ENCODE measurements around the gene FBXW5. TPM values are rescaled to one million over a fixed set of nuclear protein-coding genes. Genes with fewer than 3 reads are reported as not detected.

Gene FBXW5
- total RNA-seq, 1 experiment from 2014 or later, result 56.2 TPM

DNA sequence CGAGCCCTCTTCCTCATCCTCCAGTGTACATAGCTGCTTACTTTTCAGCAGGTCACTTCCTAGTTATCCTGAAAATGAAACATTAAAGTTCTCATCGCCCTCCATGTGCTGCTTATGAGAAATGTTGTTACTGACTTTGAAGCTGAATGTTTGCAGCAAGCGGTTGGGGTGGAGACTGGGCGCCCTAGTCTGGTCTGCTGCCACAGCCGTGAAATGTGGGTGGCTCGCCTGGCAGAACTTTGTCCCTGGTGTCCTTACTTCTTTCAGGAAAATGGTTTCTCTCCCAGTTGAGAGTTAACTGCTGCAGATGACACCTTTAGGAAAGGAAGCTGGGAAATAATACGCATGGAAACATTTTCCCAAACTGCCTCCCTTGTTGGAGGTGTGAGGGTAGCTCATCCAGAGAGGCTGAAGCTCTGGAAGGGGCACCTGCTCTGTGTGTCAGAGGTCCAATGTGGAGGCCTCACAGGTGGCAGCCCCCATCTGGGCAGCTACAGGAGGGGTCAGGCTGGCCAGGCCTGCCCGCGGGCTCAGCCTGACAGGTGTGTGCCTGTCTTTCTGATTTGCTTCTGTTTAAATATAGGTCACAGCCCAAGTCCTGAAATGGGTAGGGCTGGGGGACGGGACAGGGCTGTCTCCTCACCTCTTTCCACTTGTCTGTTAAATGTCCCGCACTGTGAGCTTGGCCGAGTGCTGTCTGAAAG lies 34.2 kb downstream of the FBXW5 start:
- no peak for DNase-seq (ENCODE audit: low spot score)

DNA sequence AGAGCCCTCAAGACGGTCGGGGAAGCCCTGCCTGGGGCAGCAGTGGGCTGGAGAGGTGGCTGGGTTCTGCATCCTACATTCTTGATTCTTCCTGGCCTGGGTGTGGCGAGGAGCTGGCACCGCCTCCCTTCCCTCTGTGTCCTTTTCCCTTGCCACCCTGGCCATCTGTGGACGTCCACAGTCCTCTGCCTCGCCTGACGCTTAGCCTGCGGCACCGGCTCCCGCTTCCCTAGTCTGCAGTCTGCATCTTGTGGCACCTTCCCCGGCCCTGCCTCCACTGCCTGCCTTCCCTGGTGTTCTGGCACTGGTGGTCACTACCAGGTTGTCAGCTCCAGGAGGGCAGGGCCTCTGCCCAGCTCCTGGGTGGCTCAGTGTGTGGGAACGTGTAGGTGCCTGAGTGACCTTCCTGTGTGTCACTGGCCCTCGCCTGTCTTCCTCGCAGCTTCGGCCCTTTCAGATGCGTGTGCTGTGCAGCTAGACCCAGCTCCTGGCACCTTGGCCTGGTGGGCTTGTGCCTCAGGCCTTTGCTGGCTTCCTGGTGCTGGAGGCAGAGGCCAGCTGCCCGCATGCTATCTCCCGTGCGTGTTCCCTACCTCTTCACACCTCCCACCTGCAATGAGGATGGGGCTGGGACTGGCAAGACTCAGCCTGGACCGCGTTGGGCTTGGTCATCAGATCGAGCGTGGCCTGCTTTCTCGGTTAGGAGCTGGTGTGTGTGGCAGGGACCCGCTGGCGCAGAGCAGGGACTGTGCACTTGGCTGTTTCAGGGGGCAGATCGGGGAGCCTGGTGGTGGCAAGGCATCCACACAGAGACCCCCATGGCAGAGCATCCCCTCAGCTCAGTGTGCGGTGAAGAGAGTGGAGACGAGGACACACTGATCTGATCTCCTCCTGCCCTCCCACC lies 37.3 kb downstream of the FBXW5 start:
- DNase-seq (ENCODE audit: low spot score), result no peak

DNA sequence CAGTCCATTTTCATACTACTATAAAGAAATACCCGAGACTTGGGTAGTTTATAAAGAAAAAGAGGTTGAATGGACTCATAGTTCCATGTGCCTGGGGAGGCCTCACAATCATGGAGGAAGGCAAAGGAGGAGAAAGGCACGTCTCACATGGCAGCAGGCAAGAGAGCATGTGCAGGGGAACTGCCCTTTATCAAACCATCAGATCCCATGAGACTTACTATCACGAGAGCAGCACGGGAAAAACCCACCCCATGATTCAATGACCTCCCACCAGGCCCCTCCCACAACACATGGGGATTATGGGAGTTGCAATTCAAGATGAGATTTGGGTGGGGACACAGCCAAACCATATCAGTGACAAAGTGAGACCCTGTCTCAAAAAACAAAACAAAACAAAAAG lies 38.3 kb downstream of the FBXW5 start:
- no peak for DNase-seq (ENCODE audit: low spot score)

DNA sequence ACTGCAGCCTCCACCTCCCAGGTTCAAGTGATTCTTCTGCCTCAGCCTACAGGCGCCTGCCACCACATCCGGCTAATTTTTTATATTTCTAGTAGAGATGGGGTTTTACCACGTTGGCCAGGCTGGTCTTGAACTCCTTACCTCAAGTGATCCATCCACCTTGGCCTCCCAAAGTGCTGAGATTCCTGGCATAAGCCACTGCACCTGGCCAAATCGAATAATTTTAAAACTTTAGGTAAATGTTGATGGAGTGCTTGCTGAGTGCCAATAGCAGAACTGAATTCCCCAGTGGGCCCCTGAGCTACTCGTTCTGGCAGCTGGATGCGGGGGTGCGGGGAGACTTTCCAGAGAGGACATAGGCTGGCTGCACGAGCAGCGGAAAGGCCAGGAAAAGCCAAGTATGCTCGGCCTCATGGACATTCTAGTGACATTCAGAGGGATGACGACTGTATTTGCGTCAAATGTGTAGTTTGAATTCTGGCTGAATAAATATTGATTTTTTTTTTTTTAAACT lies 41.4 kb downstream of the FBXW5 start:
- no peak for DNase-seq (ENCODE audit: low spot score)

DNA sequence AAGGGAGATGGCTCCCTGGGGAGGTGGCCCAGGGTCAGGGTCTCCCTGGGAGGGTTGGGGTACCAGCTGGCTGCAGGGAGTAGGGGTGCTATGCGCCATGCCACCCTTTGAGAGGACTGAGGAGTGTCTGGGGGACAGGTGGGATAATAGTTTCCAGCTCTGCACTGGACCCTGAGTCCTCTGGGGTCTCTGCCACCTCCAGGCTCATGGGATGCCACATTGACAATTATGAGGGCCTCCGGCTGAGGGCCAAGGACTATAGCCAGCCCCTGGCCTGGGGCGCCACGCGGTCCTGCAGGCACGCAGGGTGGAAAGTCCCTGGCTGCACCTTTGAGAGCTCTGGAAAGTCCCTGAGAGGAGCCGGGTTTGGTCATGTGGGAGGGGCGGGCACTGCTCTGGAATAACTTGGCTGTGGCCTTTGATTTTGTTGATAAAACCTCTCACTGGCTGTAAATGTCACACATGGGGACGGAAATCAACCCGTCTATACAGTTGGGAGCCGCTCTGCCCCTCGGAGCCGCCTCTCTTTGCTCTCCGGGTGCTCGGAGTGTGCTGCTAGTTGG lies 42.2 kb downstream of the FBXW5 start:
- DNase-seq (ENCODE audit: low spot score), result peak; percentile 69

DNA sequence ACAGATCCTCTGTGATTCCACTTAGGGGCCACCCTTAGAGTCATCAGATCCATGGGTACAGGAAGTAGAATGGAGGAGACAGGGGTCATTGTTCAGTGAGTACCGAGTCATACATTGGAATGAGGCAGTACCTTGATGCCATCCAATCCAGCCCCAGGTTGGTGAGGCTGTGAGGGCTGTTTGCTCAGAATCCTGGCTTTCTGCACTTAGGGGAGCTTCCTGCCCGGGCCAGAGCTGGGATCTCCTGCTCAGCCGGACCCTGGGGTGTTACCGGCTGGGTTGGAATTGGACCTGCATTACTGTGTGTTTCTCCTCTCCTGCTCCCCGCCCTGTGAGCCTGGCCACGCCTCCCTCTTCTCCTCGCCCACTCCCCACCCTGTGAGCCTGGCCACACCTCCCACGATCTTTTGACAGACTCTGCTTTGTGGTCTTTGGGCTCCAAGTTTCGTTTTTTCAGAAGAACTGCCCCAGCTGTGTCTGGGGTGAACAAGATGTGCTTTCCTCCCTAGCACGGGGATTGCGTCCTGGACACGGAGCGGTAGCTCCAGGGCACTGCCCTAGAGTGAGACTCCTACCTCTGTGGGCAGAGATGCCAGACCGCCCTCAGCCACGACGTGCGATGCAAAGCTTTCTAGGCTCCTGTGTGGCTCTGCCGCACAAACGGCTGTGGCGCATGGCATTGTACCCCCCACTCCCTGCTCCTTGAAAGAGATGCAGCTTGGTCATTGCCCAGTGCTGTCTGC lies 42.9 kb downstream of the FBXW5 start:
- peak; percentile 36 for DNase-seq (ENCODE audit: low spot score)

DNA sequence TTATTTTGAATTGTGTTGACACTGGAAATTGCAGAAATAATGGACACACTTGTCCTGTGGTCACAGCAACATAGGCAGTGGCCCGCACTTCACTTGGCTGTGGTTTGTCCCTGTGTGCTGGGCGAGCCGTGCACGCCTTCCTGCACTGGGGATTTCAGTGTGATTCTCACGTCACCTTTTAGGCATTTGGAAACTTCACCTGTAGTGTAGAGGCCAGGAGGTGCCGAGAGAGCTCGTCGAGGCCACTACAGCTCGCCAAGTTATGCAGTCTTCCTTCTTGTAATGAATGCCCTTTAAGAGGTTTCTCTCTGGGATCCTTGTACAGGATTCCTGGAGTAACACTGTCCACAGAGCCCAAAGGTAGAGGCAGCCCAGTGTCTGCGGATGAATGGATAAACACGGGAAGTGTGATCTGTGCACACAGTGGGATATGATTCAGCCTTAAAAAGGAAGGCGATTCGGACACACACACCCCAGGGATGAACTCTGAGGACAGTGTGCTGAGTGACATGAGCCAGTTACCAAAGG lies 43.5 kb downstream of the FBXW5 start:
- DNase-seq (ENCODE audit: low spot score), result no peak

DNA sequence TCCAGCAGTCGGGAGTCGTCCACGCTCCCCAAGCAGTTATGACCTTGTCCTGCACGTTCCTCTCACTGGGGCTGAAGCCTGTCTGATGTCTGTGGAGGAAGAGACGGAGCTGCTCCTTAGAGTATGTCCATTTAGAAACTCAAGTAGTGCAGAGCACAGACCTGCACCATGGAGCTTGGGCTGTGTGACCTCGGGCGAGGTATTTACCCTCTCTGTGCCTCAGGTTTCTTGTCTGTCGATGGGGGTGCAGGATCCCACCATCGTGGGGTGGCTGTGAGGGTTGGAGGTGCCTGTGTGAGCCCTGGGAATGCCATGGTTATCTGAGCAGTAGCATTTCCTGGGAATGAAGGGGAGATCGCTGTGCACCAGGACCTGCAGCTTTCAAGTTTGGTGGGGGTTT lies 44.0 kb downstream of the FBXW5 start:
- no peak for DNase-seq (ENCODE audit: low spot score)

DNA sequence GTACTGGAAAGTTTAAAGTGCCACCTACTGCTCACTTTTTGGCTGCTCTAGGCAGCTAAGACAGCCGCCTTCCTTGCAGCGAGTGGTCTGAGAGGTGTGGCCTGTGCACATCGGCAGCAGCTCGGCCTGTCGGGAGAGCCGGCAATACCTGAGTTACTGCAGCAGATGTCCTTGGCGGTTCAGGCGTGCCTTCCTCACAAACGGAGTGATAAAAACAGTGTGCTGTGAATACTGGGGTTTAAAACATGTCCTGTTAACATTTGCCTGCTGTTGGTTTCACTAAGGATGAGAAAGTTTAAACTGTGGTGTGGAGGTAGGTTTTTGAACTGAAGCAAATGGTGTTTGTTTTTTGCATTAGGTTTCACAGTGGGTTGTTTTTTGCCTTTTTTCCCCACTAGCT lies 45.3 kb downstream of the FBXW5 start:
- DNase-seq (ENCODE audit: low spot score), result no peak

DNA sequence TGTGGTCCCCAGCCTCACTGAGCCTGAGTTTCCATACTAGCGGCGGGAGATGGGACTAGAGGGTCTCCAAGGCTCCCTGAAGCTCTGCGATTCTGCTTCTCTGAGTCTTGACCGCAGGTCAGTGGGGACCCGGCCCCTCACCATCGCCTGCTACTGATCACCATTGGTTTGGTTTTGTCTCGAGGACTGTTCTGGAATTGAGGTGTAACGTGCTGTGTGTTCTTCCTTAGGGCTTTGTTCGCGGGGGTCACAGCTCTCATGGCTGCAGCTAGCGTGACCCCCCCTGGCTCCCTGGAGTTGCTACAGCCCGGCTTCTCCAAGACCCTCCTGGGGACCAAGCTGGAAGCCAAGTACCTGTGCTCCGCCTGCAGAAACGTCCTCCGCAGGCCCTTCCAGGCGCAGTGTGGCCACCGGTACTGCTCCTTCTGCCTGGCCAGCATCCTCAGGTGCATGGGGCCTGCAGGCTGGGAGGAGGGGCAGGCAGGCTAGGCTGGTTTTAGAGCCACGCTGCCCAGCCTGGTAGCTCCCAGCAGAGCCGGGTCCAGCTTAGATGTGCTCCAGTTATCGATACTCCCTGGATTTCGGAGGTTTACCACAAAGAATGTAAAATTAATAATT lies 45.9 kb downstream of the FBXW5 start:
- no peak for DNase-seq (ENCODE audit: low spot score)

DNA sequence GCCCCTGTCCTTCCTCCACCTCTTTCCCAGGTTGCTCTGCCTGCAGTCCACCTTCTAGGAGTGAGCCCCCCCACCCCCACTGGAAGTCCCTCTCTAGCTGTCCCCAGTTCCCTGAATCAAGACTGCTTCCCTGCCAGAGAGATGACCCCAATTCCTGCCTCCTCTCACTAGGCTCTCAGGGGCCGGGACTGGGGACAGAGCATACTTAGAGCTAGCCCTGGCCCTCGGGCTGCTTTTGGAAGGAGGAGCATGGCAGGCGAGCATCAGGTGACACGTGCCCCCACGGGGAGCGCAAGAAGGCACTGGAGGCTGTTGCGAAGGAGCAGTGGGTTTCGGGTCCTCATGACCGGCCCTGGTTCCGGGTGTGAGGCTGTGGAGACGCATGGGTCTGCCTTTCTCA lies 48.5 kb downstream of the FBXW5 start:
- no peak for DNase-seq (ENCODE audit: low spot score)

DNA sequence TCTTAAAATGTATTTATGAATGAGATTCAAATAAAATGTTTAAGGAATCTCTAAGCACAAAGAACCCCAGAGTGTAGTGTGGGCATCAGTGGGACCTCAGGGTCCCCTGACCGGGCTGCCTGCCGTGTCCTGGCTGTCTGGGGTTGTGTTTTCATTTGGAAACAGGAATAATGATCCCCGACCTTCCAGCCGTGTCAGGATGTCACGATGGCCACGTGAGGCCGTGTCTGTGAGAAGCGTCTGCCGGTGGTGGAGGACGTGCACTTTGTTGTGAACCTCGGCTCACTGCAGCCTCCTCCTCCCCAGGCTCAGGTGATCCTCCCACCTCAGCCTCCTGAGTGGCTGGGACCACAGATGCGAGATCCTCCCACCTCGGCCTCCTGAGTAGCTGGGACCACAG lies 53.9 kb downstream of the FBXW5 start:
- DNase-seq (ENCODE audit: low spot score), result no peak

Other genes starting within 250 kb of the FBXW5 start
- 3.8 and 6.1 TPM in 2 replicates for gene DIPK1B, start 232.2 kb downstream of the FBXW5 start, total RNA-seq (2014; rRNA removed; shearing (Covaris generic))
- not detected in 2 replicates for gene LCN10, start 201.8 kb downstream of the FBXW5 start, total RNA-seq (2014; rRNA removed; shearing (Covaris generic))
- not detected in 2 replicates for gene LCN6, start 196.2 kb downstream of the FBXW5 start, total RNA-seq (2014; rRNA removed; shearing (Covaris generic))
- not detected in 2 replicates for gene LCN8, start 186.5 kb downstream of the FBXW5 start, total RNA-seq (2014; rRNA removed; shearing (Covaris generic))
- not detected in 2 replicates for gene LCN15, start 180.2 kb downstream of the FBXW5 start, total RNA-seq (2014; rRNA removed; shearing (Covaris generic))
- gene TMEM141, start 153.4 kb downstream of the FBXW5 start, total RNA-seq (2014; rRNA removed; shearing (Covaris generic)), result 87.0 and 93.0 TPM in 2 replicates
- gene CCDC183, start 148.4 kb downstream of the FBXW5 start, total RNA-seq (2014; rRNA removed; shearing (Covaris generic)), result 0.47 TPM in 1 of 2 replicates, not detected in the other
- gene RABL6, start 136.8 kb downstream of the FBXW5 start, total RNA-seq (2014; rRNA removed; shearing (Covaris generic)), result 23.6 and 35.0 TPM in 2 replicates
- gene AJM1, start 102.3 kb downstream of the FBXW5 start, total RNA-seq (2014; rRNA removed; shearing (Covaris generic)), result 0.06 and 0.21 TPM in 2 replicates
- gene PHPT1, start 95.3 kb downstream of the FBXW5 start, total RNA-seq (2014; rRNA removed; shearing (Covaris generic)), result 100 and 119 TPM in 2 replicates
- 0.12 and 0.15 TPM in 2 replicates for gene MAMDC4, start 92.4 kb downstream of the FBXW5 start, total RNA-seq (2014; rRNA removed; shearing (Covaris generic))
- gene EDF1, start 78.4 kb downstream of the FBXW5 start, total RNA-seq (2014; rRNA removed; shearing (Covaris generic)), result 458 and 510 TPM in 2 replicates
- 8.1 and 11.3 TPM in 2 replicates for gene TRAF2, start 58.2 kb downstream of the FBXW5 start, total RNA-seq (2014; rRNA removed; shearing (Covaris generic))
- gene C8G, start 505 bp upstream of the FBXW5 start, total RNA-seq (2014; rRNA removed; shearing (Covaris generic)), result not detected in 2 replicates
- not detected in 2 replicates for gene LCN12, start 7.5 kb upstream of the FBXW5 start, total RNA-seq (2014; rRNA removed; shearing (Covaris generic))
- gene PTGDS, start 32.8 kb upstream of the FBXW5 start, total RNA-seq (2014; rRNA removed; shearing (Covaris generic)), result not detected in 2 replicates
- gene LCNL1, start 38.3 kb upstream of the FBXW5 start, total RNA-seq (2014; rRNA removed; shearing (Covaris generic)), result not detected in 2 replicates
- gene PAXX, start 47.7 kb upstream of the FBXW5 start, total RNA-seq (2014; rRNA removed; shearing (Covaris generic)), result 32.0 and 41.3 TPM in 2 replicates
- gene CLIC3, start 51.8 kb upstream of the FBXW5 start, total RNA-seq (2014; rRNA removed; shearing (Covaris generic)), result 0.64 TPM in 1 of 2 replicates, not detected in the other
- gene ABCA2, start 83.5 kb upstream of the FBXW5 start, total RNA-seq (2014; rRNA removed; shearing (Covaris generic)), result 4.9 and 22.4 TPM in 2 replicates
- not detected in 2 replicates for gene FUT7, start 87.3 kb upstream of the FBXW5 start, total RNA-seq (2014; rRNA removed; shearing (Covaris generic))
- gene NPDC1, start 101.4 kb upstream of the FBXW5 start, total RNA-seq (2014; rRNA removed; shearing (Covaris generic)), result 1.2 and 4.1 TPM in 2 replicates
- gene ENTPD2, start 109.3 kb upstream of the FBXW5 start, total RNA-seq (2014; rRNA removed; shearing (Covaris generic)), result not detected in 2 replicates
- 5.9 and 12.4 TPM in 2 replicates for gene SAPCD2, start 125.8 kb upstream of the FBXW5 start, total RNA-seq (2014; rRNA removed; shearing (Covaris generic))
- gene UAP1L1, start 132.8 kb upstream of the FBXW5 start, total RNA-seq (2014; rRNA removed; shearing (Covaris generic)), result 6.6 and 7.4 TPM in 2 replicates
- gene MAN1B1, start 142.2 kb upstream of the FBXW5 start, total RNA-seq (2014; rRNA removed; shearing (Covaris generic)), result 38.6 and 62.6 TPM in 2 replicates
- gene DPP7, start 170.0 kb upstream of the FBXW5 start, total RNA-seq (2014; rRNA removed; shearing (Covaris generic)), result 34.8 and 52.2 TPM in 2 replicates
- not detected in 2 replicates for gene GRIN1, start 194.4 kb upstream of the FBXW5 start, total RNA-seq (2014; rRNA removed; shearing (Covaris generic))
- 0.10 and 0.12 TPM in 2 replicates for gene LRRC26, start 225.3 kb upstream of the FBXW5 start, total RNA-seq (2014; rRNA removed; shearing (Covaris generic))
- gene TMEM210, start 227.3 kb upstream of the FBXW5 start, total RNA-seq (2014; rRNA removed; shearing (Covaris generic)), result not detected in 2 replicates
- 8.2 and 13.4 TPM in 2 replicates for gene ANAPC2, start 243.8 kb upstream of the FBXW5 start, total RNA-seq (2014; rRNA removed; shearing (Covaris generic))
- gene SSNA1, start 243.9 kb upstream of the FBXW5 start, total RNA-seq (2014; rRNA removed; shearing (Covaris generic)), result 71.6 and 91.9 TPM in 2 replicates